Liver (tissue), 9 donors: ENCODE data around the gene APOF. TPM values are rescaled to one million over a fixed set of nuclear protein-coding genes. Genes with fewer than 3 reads are reported as not detected.

Experiments
- DNase-seq: peaks from one replicate; pipeline ENCODE4 v3.0.0-alpha.2; 2017; ENCODE audit warnings: low spot score
- H3K27ac ChIP-seq, 2 donors: one replicate each; pipeline ENCODE4 v1.7.0; 2013; ENCODE audit warnings: inconsistent platforms in 2 of 2, low read length in 2 of 2, control low read depth in 1 of 2, low read depth in 1 of 2, mild to moderate bottlenecking in 1 of 2
- H3K27me3 ChIP-seq, 4 donors: one replicate each; pipeline versions ENCODE4 v1.6.1 to v1.7.0; 2013; ENCODE audit warnings: low read length in 3 of 4, inconsistent platforms in 1 of 4, mild to moderate bottlenecking in 1 of 4, moderate library complexity in 1 of 4; ENCODE audit not compliant: control insufficient read depth in 4 of 4, insufficient read depth in 4 of 4
- H3K36me3 ChIP-seq, 4 donors: one replicate each; pipeline versions ENCODE4 v1.6.1 to v1.7.0; 2013; ENCODE audit warnings: low read length in 3 of 4, mild to moderate bottlenecking in 3 of 4, low read depth in 1 of 4, moderate library complexity in 1 of 4; ENCODE audit not compliant: control insufficient read depth in 4 of 4, insufficient read depth in 3 of 4
- H3K4me1 ChIP-seq, 4 donors: one replicate each; pipeline versions ENCODE4 v1.6.1 to v1.7.0; 2013; ENCODE audit warnings: low read length in 3 of 4, mild to moderate bottlenecking in 3 of 4, moderate library complexity in 1 of 4; ENCODE audit not compliant: control insufficient read depth in 4 of 4, insufficient read depth in 4 of 4
- H3K4me3 ChIP-seq, 3 donors: one replicate each; pipeline versions ENCODE4 v1.6.1 to v1.7.0; 2013; ENCODE audit warnings: low read length in 3 of 3, control low read depth in 1 of 3, low read depth in 1 of 3, mild to moderate bottlenecking in 1 of 3
- H3K9ac ChIP-seq, 2 donors: one replicate each; pipeline ENCODE4 v1.7.0; 2013; ENCODE audit warnings: low read length in 2 of 2, mild to moderate bottlenecking in 2 of 2, moderate library complexity in 2 of 2, control low read depth in 1 of 2, low read depth in 1 of 2
- H3K9me3 ChIP-seq, 4 donors: one replicate each; pipeline versions ENCODE4 v1.6.1 to v1.7.0; 2013; ENCODE audit warnings: low read length in 3 of 4; ENCODE audit not compliant: control insufficient read depth in 4 of 4
- ATF3 ChIP-seq: IDR thresholded peaks from 2 replicates; pipeline ENCODE4 v1.6.1; 2016; ENCODE audit warnings: antibody characterized with exemption
- CTCF ChIP-seq: fragments of 150-350 bp; IDR thresholded peaks from 2 replicates; pipeline ENCODE4 v1.5.1; 2017; ENCODE audit warnings: improper control_type of control experiment, low read depth, low read length; ENCODE audit not compliant: missing input control
- EGR1 ChIP-seq, 2 donors: IDR thresholded peaks; 2 replicates each; pipeline ENCODE4 v1.6.1; 2016 to 2018; ENCODE audit warnings: antibody characterized with exemption in 2 of 2, low read depth in 2 of 2
- FOXA1 ChIP-seq: IDR thresholded peaks from 2 replicates; pipeline ENCODE4 v1.6.1; 2016; ENCODE audit warnings: antibody characterized with exemption
- FOXA2 ChIP-seq: IDR thresholded peaks from 2 replicates; pipeline ENCODE4 v1.6.1; 2016; ENCODE audit warnings: antibody characterized with exemption
- GABPA ChIP-seq, 2 donors: IDR thresholded peaks in 1 of 2; conservative IDR thresholded peaks in 1 of 2; 2 replicates each; pipeline ENCODE4 v1.6.1; 2016; ENCODE audit warnings: antibody characterized with exemption in 2 of 2, mild to moderate bottlenecking in 1 of 2, moderate library complexity in 1 of 2
- HNF4A ChIP-seq, 2 donors: conservative IDR thresholded peaks; 2 replicates each; pipeline ENCODE4 v1.6.1; 2016; ENCODE audit warnings: antibody characterized with exemption in 2 of 2, mild to moderate bottlenecking in 2 of 2
- MAX ChIP-seq: IDR thresholded peaks from 2 replicates; pipeline ENCODE4 v1.6.1; 2016; ENCODE audit warnings: antibody characterized with exemption
- RAD21 ChIP-seq, 2 donors: IDR thresholded peaks; 2 replicates each; pipeline ENCODE4 v1.6.1; 2016; ENCODE audit warnings: antibody characterized with exemption in 2 of 2, mild to moderate bottlenecking in 2 of 2
- REST ChIP-seq: IDR thresholded peaks from 2 replicates; pipeline ENCODE4 v1.6.1; 2016; ENCODE audit warnings: antibody characterized with exemption, mild to moderate bottlenecking
- RXRA ChIP-seq, 2 donors: IDR thresholded peaks; 2 replicates each; pipeline ENCODE4 v1.6.1; 2017 to 2018; ENCODE audit warnings: antibody characterized with exemption in 2 of 2, mild to moderate bottlenecking in 1 of 2
- SP1 ChIP-seq: IDR thresholded peaks from 2 replicates; pipeline ENCODE4 v1.6.1; 2018; ENCODE audit warnings: antibody characterized with exemption, mild to moderate bottlenecking
- TAF1 ChIP-seq: conservative IDR thresholded peaks from 2 replicates; pipeline ENCODE4 v1.6.1; 2016; ENCODE audit warnings: antibody characterized with exemption, mild to moderate bottlenecking
- YY1 ChIP-seq: IDR thresholded peaks from 2 replicates; pipeline ENCODE4 v1.6.1; 2016; ENCODE audit warnings: antibody characterized with exemption, mild to moderate bottlenecking
- ZBTB33 ChIP-seq: IDR thresholded peaks from 2 replicates; pipeline ENCODE4 v1.6.1; 2016; ENCODE audit warnings: antibody characterized with exemption
- WGBS: extraction: QIAGEN DNeasy Blood & Tissue Kit; methylation state at CpG from one replicate; pipeline ENCODE4 v1.1.7; 2013; 5-methylcytosine and 5-hydroxymethylcytosine counted together
- polyA plus RNA-seq, 2 donors: library from polyadenylated mRNA; stranded (reverse) in 1 of 2; unstranded in 1 of 2; fragments of 200-250 nt in 1 of 2; fragments of >200 nt in 1 of 2; fragmentation: Nextera tagmentation in 1 of 2; extraction: Ambion mirVana in 1 of 2; gene quantifications; one replicate each; pipeline versions ENCODE4 v1.2.1 to v1.2.3, GENCODE V29; 2013 to 2015
- total RNA-seq, 2 donors: library from RNA; depleted of rRNA; stranded (reverse); fragments of >200 nt; gene quantifications; one replicate each; pipeline ENCODE4 v1.2.3, GENCODE V29; 2014
- donor health status: healthy.
- donor health status: healthy.
- donor health status: healthy.
- donor health status: healthy.
- donor health status: healthy.

The APOF gene
- total and polyA plus RNA-seq, 4 donors = 11.9 to 335 (median 156) TPM

GRCh38 chr12:56391721-56392120 lies 29.1 kb upstream of the APOF start (continued):
- TF ChIP-seq HNF4A (conservative IDR thresholded peaks at IDR 0.05) (no peak), FOXA2 (no peak), GABPA (IDR thresholded peaks at IDR 0.05 in 1 of 2, conservative IDR thresholded peaks at IDR 0.05 in 1 of 2) (no peak), ZBTB33 (no peak), TAF1 (no peak), YY1 (no peak), FOXA1 (no peak)

GRCh38 chr12:56389412-56389811 lies 26.8 kb upstream of the APOF start:
- no peaks in the 10 kb centered on the region for H3K36me3 ChIP-seq
- H3K4me3 ChIP-seq = no peak overlapping the region
- H3K9ac ChIP-seq = no peak overlapping the region
- no peaks in the 10 kb centered on the region for H3K27me3 ChIP-seq
- no peak for DNase-seq
- H3K27ac ChIP-seq = no peak overlapping the region
- TF ChIP-seq EGR1 (IDR thresholded peaks at IDR 0.05; ENCODE audit: low read depth in 2 of 2) = no peak
- no peak for TF ChIP-seq YY1
- no peak for TF ChIP-seq ATF3
- no peak for TF ChIP-seq RXRA (IDR thresholded peaks at IDR 0.05)
- TF ChIP-seq CTCF = no peak
- no peak for TF ChIP-seq REST
- TF ChIP-seq FOXA1 = no peak
- TF ChIP-seq GABPA (IDR thresholded peaks at IDR 0.05 in 1 of 2, conservative IDR thresholded peaks at IDR 0.05 in 1 of 2) = no peak
- TF ChIP-seq RAD21 (IDR thresholded peaks at IDR 0.05) = no peak
- TF ChIP-seq ZBTB33 = no peak
- TF ChIP-seq SP1 = no peak
- TF ChIP-seq MAX = no peak
- WGBS = 86% methylated on average over 5 of the region's 5 CpGs
- H3K9me3 ChIP-seq = no peaks in the 10 kb centered on the region
- H3K4me1 ChIP-seq = no peaks in the 10 kb centered on the region
